NCI-H748 (cell line): Measurements from ENCODE around the gene C20orf144.
"Not testable (repeated sequence)": the region's sequence is repeated elsewhere in the genome, so short reads cannot be mapped to it uniquely, and the experiment has no call there.

Source experiments
- DNase-seq: peaks from one replicate; lab custom pipeline; 2025; ENCODE audit not compliant: unreplicated experiment; lab: John Stamatoyannopoulos, UW

The C20orf144 gene

DNA sequence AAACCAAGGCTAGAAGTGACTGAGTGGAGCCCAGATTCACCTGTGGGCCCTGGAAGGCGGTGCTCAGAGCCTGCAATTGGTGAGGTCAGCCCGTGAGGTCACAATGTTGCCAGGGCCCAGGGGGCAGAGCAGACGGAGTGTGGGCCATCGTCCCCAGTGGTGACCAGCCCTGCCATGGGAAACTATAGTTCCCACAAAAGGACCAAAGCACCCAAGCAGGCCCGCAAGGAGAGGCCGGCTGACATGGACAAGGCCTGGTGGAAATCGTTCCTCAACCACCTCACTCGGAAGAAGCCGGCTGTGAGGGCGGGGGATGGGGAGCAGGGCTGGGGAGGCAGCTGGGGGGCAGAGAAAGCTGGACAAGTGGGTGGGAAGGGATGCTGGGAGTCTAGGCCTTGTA is at the start of gene C20orf144:
TSS of gene C20orf144 (plus strand) at position 156 of the 400 bp plus-strand sequence. CDS start at position 175, 19 bp downstream.
- no peak for DNase-seq

GRCh38 chr20:33621717-33622400 is 40.3 kb upstream of the C20orf144 start:
- no peak for DNase-seq

DNA sequence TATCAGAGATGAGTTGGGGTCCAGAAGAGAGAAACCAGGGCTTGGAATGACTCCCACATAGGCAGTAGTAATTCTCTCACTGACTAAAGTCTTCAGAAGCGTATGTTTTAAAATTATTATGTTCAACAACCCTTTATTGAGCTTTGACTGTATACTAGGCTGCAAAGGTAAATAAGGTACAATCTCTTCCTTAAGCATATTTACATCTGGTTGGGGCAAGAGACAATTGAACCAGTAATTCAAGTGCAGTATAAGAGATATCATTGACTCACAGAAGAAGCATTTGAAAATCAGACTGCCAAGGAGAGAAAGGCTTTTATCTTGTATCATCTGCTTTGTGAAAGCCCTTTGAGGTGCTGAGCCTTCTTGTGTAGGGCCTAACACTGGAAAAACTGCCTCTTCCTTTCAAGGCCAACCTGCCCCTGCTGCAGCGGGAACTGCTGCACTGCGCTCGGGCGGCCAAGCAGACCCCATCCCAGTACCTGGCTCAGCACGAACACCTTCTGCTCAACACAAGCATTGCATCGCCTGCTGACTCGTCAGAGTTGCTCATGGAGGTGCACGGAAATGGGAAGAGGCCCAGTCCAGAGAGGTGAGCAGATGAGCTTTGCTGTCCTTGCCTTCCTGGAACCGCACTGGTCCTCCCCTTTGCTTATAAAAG is 39.3 kb upstream of the C20orf144 start:
- DNase-seq = no peak

- DNase-seq = no peak
These were observed 37.7 kb upstream of the C20orf144 start for GRCh38 chr20:33624399-33624798.

DNA sequence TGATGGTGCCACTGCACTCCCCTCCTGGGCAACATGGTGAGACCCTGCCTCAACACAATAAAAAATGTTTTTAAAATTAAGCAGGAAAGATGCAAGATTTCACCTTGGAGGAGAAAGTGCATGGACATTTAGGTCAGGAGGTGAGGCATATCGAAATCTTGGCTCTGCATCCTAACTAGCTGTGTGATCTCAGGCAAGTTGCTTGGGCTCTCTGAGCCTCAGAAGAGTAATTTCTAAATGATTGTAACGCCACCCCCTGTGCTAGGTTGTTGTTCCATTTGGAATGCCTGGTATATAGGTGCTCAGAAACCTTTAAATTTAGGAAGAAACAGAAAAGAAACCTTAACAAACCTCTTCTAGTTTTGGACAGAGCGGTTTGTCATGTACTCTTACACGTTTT is 35.9 kb upstream of the C20orf144 start:
- DNase-seq = no peak

GRCh38 chr20:33627577-33628216 is 34.4 kb upstream of the C20orf144 start:
- no peak for DNase-seq

- DNase-seq = no peak
These were observed 32.6 kb upstream of the C20orf144 start for GRCh38 chr20:33629533-33629932.

DNA sequence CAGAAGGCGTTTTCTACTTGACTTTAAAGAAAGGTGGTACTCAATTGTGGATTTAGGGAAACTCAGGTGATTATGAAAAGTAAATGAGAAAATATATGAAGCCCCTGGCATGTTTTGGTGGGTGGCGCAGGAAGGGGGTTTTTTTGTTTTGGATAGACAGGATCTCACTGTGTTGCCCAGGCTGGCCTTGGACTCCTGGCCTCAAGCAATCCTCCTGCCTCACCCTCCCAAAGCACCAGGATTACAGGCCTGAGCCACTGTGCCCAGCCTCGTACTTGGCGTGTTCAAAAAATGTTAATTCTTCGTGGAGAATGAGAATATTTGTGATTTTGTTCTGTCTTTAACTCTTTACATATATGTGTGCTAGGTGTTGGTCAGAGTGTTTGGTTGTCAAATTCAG is 32.1 kb upstream of the C20orf144 start:
- no peak for DNase-seq

DNA sequence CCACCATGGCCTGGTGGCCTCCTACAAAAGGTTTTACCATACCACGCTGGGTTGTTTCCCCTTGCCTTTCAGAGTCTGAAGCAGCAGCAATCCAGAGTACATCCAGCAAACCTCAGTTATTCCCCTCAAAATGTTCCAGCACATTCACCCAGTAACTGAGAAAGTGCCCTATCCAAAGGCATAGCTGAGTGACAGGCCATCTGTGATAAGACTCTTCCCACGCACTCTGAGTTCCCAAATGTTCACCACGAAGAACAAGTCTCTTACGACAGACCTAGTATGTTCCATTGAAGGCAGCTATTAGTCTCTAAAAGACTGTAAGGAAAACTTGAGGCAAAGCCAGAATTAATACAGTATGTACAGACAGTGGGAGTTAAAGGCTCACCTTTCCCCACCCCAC is 31.6 kb upstream of the C20orf144 start:
- DNase-seq = no peak

GRCh38 chr20:33631910-33632309 is 30.2 kb upstream of the C20orf144 start:
- DNase-seq = not testable (repeated sequence)

DNA sequence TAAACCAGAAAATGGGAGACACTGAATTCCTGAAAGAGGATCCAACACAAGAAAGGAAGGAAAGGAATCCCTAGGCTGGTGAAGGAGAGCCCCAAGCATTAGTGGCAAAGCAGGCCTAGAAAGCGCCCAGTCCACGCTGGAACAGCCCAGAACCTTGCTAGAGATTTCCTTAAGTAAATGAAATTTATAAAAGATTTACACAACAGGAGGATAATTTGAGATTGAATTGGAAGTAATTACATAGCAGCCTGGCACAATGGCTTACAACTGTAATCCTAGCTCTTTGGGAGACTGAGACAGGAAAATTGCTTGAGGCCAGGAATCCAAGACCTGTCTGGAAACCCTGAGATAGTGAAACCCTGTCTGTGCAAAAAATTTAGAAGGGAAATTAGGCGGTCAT is 26.8 kb upstream of the C20orf144 start:
- no peak for DNase-seq

DNA sequence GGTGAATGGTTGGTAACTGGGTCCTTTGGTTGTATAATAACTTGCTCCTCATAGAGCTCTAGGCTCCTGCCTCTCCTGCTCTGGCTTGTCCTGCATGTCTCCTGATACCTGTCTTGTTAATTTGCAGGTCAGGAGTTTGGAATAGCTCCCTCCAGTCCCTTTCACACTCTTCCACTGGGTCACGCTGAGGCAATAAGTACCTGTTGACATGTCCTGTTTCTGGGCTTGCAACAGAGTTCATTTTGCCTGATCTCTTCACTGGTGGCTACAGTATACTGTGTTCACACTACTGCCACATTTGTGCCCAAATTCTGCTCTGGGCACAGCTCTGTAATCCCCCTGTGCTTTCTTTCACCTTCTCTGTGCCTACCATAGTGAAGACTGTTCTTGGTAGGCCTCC is 25.4 kb upstream of the C20orf144 start:
- no peak for DNase-seq

DNA sequence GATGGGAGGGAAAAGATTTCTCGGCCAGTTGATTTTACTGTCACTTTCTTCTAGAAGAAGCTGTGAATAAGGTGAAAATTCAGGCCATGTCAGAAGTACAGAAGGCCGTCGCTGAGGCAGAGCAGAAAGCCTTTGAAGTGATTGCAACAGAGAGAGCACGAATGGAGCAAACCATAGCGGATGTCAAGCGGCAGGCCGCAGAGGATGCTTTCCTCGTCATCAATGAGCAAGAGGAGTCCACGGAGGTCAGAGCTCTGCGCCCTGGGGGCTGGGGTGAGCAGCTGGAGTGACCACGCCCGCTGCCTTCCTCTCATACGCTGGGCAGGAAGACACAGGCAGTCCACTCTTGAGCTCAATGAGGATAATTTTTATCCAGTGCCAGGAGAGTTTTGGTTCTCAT is 21.8 kb upstream of the C20orf144 start:
- no peak for DNase-seq

GRCh38 chr20:33644313-33645071 is 17.6 kb upstream of the C20orf144 start:
- no peak for DNase-seq

GRCh38 chr20:33645072-33645358 is 17.1 kb upstream of the C20orf144 start:
- DNase-seq = no peak

DNA sequence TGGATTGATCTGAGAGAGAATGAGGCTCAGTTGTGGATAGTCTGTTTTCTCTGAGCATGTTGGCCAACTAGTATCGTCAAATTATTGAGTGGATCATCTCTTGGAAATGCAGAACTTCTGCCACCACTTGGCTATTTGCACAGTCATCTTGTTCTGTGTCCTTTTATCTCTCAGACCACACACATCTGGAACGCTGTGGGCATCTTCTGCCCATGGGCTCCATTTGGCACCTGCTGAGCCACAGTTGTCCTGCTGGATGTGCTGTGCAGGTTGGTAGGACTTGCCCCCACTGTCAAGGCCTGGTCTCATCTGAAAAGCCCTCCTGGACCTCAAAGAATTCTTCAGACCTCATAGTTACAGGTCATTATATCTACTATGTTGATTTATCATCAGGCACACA is 16.7 kb upstream of the C20orf144 start:
- no peak for DNase-seq

GRCh38 chr20:33646191-33646590 is 15.9 kb upstream of the C20orf144 start:
- DNase-seq = no peak

DNA sequence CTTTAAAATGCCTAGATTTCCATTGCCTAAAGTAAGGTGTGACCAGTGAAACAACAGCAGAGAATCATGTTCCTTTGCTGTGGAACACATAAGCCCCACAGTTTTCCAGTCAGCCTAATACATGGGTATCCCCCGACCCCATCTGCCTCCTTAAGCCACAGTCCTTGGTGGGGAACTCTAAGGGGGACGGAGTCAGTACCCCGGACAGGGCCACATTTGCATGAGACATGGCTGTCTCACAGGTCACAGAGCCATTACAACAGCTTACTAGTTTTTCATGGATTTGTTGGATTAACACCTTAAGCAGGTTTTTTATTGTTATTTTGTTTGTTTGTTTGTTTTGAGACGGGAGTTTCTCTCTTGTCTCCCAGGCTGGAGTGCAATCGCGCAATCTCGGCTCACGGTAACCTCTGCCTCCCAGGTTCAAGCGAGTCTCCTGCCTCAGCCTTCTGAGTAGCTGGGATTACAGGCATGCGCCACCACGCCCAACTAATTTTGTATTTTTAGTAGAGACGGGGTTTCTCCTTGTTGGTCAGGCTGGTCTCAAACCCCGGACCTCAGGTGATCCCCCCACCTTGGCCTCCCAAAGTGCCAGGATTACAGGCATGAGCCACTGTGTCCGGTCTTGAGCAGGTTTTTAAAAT is 15.0 kb upstream of the C20orf144 start:
- DNase-seq = not testable (repeated sequence)

DNA sequence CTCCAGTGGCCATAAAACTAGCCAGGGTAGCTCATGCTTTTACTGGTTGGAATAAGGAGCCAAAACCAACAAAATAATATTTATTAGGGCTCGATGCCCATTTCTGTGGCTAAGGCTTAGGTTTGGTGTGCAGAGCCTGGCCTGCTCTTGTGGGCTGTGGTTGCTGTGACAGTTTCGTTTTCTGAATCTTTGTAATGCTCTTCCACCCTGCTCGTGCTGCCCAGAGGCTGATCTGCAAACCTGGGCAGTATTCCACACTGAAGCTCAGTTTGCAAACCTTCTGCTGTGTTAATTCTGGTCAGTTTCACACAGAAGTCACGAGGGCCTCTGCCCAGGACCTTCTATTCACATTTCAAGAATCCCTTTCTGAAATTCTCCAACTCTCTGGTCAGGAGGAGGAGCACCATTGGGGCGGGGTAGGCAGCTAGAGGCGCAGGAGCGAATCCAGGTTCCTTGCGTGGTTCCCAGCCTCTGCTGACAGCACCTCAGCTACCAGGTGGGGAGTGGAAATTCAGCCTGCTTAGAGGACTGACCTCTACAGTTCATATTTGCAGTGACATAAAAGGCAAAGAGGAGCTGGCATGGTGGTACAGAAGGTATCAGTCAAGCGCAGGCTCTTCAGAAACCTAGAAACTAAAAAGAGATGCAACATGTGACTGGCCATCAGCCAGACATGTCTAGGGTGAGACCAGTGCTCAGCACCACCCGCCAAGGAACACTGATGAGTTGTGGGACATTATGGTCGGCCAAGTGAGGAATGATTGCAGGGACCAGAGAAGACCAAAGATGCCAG is 14.3 kb upstream of the C20orf144 start:
- no peak for DNase-seq

DNA sequence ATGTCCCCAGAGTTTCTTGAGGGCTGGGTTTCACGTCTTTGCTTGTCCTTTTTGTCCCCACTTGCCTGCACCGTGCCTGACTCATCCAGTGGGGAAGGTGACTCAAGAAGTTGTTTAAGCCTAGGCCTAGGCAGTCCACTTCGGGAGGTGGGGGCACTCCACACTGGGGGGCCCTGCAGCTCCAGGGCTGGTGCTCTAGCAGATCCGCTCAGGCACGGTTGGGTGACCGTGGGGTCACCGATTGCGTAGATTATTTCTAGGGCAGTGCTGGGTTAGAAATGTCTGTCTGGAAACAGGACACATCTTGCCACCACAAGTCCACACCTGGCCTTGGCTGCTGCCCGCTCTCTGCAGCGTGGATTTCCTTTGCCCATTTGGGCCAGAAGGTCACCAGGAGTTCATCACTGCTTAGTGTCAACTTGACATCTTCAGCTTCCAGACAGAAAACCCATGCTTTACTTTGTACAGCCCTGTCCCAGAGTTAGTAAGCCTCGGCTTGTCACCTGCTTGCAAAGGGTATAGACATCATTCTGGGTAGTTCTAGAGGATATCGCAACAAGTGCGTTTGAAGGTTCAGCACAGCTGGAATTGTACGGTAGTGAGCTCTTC is 13.6 kb upstream of the C20orf144 start:
- no peak for DNase-seq
